Cardiac muscle cell (in vitro differentiated cells and primary cell): ENCODE measurements around the gene KLF16. TPM values are rescaled to one million over a fixed set of nuclear protein-coding genes. Genes with fewer than 3 reads are reported as not detected.

Experiments used
- DNase-seq, 2 donors: peaks; one replicate each; pipeline versions ENCODE4 v3.0.0 to v3.0.0-alpha.2; 2010 to 2017; ENCODE audit warnings: low read depth in 1 of 2, low spot score in 1 of 2
- H3K27ac ChIP-seq: fragments of 200-600 bp; sonication (generic); 2 replicates; pipeline ENCODE4 v1.5.1; 2016
- H3K27me3 ChIP-seq: fragments of 200-600 bp; sonication (generic); 2 replicates; pipeline ENCODE4 v1.6.0; 2016; ENCODE audit warnings: control low read depth
- H3K36me3 ChIP-seq: fragments of 200-600 bp; sonication (generic); 2 replicates; pipeline ENCODE4 v1.5.1; 2016; ENCODE audit warnings: control low read depth
- H3K4me1 ChIP-seq: fragments of 200-600 bp; sonication (generic); 2 replicates; pipeline ENCODE4 v1.8.1; 2017; ENCODE audit warnings: low read depth, mild to moderate bottlenecking, mixed run types
- H3K4me3 ChIP-seq: fragments of 200-600 bp; sonication (generic); 2 replicates; pipeline ENCODE4 v1.5.1; 2016; ENCODE audit warnings: mild to moderate bottlenecking
- H3K9me3 ChIP-seq: fragments of 200-600 bp; sonication (generic); 2 replicates; pipeline ENCODE4 v1.5.1; 2017; ENCODE audit warnings: low read depth, mild to moderate bottlenecking, control low read depth
- CTCF ChIP-seq: IDR thresholded peaks from 2 replicates; pipeline ENCODE4 v1.5.1; 2012; ENCODE audit warnings: low read depth, mild to moderate bottlenecking, low read length
- polyA plus RNA-seq: library from polyadenylated mRNA; unstranded; fragments of >200 nt; fragmentation: Nextera tagmentation; extraction: Ambion mirVana; gene quantifications from 2 replicates; pipeline ENCODE4 v1.2.1, GENCODE V29; 2016
- total RNA-seq: library from RNA; depleted of rRNA; stranded (reverse); fragments of >200 nt; gene quantifications from 2 replicates; pipeline ENCODE4 v1.2.3, GENCODE V29; 2016

KLF16 gene
- total and polyA plus RNA-seq, 2 experiments from 2014 or later: 9.1 to 9.3 TPM

GRCh38 chr19:1819341-1820255 is 43.8 kb downstream of the KLF16 start:
- DNase-seq: no peak
- Histone ChIP-seq H3K27ac (no peak overlapping the region), H3K9me3 (no peaks in the 10 kb centered on the region), H3K4me1 (no peaks in the 10 kb centered on the region), H3K27me3 (no peaks in the 10 kb centered on the region), H3K36me3 (peaks cover 18% of the 10 kb centered on the region), H3K4me3 (no peak overlapping the region)
- no peak for TF ChIP-seq CTCF

GRCh38 chr19:1818549-1819195 is 44.7 kb downstream of the KLF16 start:
- Histone ChIP-seq H3K36me3 (peaks cover 18% of the 10 kb centered on the region), H3K27ac (no peak overlapping the region), H3K4me1 (no peaks in the 10 kb centered on the region), H3K9me3 (no peaks in the 10 kb centered on the region), H3K27me3 (no peaks in the 10 kb centered on the region), H3K4me3 (no peak overlapping the region)
- TF ChIP-seq CTCF: no peak
- DNase-seq: no peak

GRCh38 chr19:1817553-1818179 is 45.7 kb downstream of the KLF16 start:
- no peaks in the 10 kb centered on the region for H3K9me3 ChIP-seq
- H3K36me3 ChIP-seq: peaks cover 18% of the 10 kb centered on the region
- no peaks in the 10 kb centered on the region for H3K4me1 ChIP-seq
- no peaks in the 10 kb centered on the region for H3K27me3 ChIP-seq
- no peak overlapping the region for H3K27ac ChIP-seq
- H3K4me3 ChIP-seq: no peak overlapping the region
- no peak for DNase-seq
- no peak for TF ChIP-seq CTCF

- Histone ChIP-seq H3K4me1 (no peaks in the 10 kb centered on the region), H3K9me3 (no peaks in the 10 kb centered on the region), H3K36me3 (peaks cover 18% of the 10 kb centered on the region), H3K27me3 (no peaks in the 10 kb centered on the region), H3K4me3 (no peak overlapping the region), H3K27ac (no peak overlapping the region)
- DNase-seq: no peak
- TF ChIP-seq CTCF: no peak
Measured at GRCh38 chr19:1816530-1817298, 46.7 kb downstream of the KLF16 start.
